Activated T-helper 1 cell treated with anti-CD3 and anti-CD28 coated beads, Interleukin-2, amount 50 U/mL, for 16 hours (primary cell): Measurements from ENCODE around the gene PPDPF.

Experiments used
- DNase-seq, 2 donors: peaks; one replicate each; pipeline ENCODE4 v3.0.0-alpha.2; 2020; ENCODE audit warnings: low read depth in 1 of 2, low spot score in 1 of 2

The PPDPF gene

DNA sequence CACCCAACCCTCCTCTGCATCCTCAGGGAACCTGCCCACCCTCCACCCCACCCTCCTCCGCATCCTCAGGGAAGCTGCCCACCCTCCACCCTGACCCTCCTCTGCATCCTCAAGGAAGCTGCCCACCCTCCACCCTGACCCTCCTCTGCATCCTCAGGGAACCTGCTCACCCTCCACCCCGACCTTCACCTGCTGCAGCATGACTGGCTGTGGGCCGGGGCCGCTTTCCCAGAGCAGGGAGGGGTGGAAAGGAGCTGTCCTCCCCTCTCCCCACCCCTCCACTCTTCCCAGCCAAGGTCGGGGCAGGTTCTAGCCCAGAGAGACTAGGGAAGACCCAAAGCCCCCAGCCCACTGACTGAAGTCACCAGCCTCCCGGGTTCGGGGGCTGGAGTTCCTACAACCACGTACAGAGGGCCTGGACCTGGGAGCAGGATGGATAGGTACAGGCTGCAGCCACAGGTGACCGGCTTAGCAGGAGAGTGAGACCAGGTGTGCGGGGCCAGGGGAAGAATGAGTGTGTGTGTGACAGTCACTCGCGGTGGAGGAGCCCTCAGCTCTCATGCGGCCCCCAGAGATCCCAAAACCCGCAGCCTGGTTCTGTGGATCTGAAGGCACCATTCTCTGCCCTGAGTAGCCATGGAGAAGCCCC lies 33.3 kb upstream of the PPDPF start:
- DNase-seq = no peak

- no peak for DNase-seq
These were observed 32.8 kb upstream of the PPDPF start for GRCh38 chr20:63487781-63488241.

GRCh38 chr20:63488315-63489251 lies 32.0 kb upstream of the PPDPF start:
- no peak for DNase-seq

- DNase-seq = no peak
These were observed 30.1 kb upstream of the PPDPF start for GRCh38 chr20:63490416-63490815.

DNA sequence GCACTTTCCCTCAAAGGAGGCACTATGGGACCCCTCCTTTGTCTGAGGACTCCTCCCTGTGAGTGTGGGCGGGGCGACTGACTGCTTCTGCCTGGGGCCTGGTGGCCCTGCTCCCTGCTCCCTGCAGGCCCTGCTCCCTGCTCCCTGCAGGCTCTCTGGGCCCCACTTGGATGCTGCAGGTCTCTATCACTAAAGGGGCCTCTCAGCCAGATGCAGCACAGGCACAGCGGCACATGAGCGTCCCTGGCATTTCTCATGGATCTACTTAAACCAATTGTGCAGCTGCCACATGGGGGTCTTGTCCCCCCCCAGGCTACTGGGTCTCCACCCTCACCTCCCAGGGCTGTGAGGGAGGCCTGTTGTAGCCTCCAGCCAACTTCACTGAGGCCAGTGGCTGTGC lies 29.5 kb upstream of the PPDPF start:
- DNase-seq = no peak

- no peak for DNase-seq
These were observed 28.8 kb upstream of the PPDPF start for GRCh38 chr20:63491635-63492230.

DNA sequence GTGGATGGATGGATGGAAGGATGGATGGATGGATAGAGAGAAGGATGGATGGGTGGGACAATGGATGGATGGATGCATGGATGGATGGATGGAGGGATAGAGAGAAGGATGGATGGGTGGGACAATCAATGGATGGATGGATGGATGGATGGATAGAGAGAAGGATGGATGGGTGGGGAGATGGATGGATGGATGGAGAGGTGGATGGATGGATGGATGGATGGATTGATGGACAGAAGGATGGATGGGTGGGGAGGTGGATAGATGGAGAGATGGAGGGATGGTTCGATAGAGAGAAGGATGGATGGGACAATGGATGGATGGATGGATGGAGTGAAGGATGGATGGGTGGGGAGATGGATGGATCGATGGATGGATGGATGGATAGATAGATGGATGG lies 28.0 kb upstream of the PPDPF start:
- DNase-seq = no peak

- no peak for DNase-seq
These were observed 27.6 kb upstream of the PPDPF start for GRCh38 chr20:63492982-63493381.

- no peak for DNase-seq
These were observed 27.0 kb upstream of the PPDPF start for GRCh38 chr20:63493563-63494020.

- no peak for DNase-seq
These were observed 26.5 kb upstream of the PPDPF start for GRCh38 chr20:63494084-63494419.

DNA sequence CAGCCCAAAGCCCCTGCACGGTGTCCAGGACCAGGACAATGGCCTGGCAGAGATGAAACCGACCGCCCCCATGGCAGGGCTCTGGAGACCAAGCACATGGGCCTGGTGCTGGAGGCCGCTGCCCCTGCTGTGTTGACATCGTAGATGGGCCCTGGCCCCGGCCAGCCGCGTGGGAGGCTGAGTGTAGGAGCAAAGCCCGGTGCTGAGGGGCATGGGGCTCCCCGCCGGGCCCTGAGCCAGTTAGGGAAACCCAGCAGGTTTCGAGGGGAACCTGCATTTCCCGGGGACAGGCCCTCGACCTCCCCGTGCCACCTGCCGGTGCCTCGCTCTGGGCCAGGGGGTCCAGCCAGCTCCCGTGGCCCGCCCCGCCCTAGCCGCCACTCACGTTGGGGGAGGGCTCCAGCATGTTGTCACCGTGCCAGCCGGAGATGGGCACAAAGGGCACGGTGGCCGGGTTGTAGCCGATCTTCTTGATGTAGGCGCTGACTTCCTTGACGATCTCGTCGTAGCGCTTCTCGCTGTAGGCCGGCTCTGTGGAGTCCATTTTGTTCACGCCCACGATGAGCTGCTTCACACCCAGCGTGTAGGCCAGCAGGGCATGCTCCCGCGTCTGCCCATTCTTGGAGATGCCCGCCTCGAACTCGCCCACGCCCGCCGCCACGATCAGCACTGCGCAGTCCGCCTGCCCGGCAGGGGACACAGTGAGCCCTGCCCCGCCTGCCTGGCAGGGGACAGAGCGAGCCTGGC lies 26.0 kb upstream of the PPDPF start:
- DNase-seq = no peak

GRCh38 chr20:63495167-63495720 lies 25.3 kb upstream of the PPDPF start:
- no peak for DNase-seq

GRCh38 chr20:63495741-63496595 lies 24.6 kb upstream of the PPDPF start:
- peak; percentile 61 to 65 for DNase-seq

GRCh38 chr20:63496596-63497120 lies 23.9 kb upstream of the PPDPF start:
- no peak for DNase-seq

DNA sequence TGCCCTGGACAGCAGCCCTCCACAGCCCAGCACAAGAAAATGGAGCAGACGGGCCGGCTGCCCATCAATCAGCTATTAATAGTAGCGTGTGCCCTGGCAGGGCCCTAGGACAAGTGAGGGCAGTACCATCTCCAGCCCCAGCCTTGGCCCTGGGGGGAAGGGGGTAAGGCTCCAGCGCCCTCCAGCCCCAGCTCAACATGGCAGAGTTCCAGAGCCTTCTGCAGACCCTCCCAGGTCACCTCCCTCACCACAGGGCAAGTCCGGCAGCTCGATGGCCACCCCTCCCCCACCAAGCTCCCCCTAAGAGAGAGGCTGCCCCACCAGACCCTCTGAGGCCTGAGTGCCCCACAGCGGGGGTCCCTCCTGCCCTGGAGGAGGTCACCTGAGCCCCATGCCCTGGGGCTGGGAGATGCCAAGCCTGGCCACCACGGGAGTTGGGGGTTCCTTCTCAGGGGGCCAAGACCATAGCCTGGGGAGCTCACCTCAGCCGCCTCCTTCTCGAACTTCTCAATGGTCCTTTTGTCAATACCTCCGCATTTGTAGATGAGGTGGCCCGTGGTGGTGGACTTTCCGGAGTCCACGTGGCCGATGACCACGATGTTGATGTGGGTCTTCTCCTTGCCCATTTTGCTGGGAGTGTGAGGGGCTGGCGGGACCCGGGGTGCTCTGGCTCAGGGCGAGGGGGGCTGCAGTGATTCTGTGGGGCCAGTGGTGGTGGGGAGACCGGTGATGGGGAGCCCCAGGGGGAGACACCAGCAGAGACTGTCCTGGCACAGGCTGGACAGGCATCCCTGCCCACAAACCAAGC lies 23.2 kb upstream of the PPDPF start:
- DNase-seq = no peak

GRCh38 chr20:63497946-63498935 lies 22.3 kb upstream of the PPDPF start:
- no peak for DNase-seq

DNA sequence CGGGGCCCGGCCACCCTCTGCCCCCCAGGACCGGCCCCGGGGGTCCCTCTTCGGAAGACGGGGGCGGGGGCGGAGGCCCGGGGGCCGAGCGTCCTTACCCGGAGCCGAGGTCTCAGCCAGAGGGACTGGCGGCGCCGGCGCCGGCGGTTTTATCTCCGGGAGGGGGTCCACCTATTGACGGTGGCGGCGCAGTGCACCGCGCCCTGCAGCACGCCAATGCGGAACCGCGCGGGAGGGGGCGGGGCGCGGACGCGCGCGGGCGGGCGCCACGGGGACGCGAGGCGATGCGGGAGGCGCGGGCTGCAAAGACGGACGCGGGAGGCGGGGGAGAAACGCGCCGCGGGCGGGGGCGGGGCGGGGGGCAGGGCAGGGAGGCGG lies 21.6 kb upstream of the PPDPF start, which contains the start of gene EEF1A2:
Gene EEF1A2, minus strand, starts transcription at position 124 of the 378 bp plus-strand sequence. CDS start 1,320 bp downstream, outside the sequence.
- peak in 1 of 2 donors; percentile 39 for DNase-seq
